EL (cell line): ENCODE data around the gene AP3S2.
"Not testable (repeated sequence)": the region's sequence is repeated elsewhere in the genome, so short reads cannot be mapped to it uniquely, and the experiment has no call there.

Experiments used
- DNase-seq: peaks from one replicate; pipeline ENCODE4 v3.0.0-alpha.2; 2016

AP3S2 gene

GRCh38 chr15:89903015-89903857 is 9.4 kb upstream of the AP3S2 start:
- no peak for DNase-seq

- DNase-seq, result no peak
Observed at GRCh38 chr15:89900849-89901248, 7.1 kb upstream of the AP3S2 start.

DNA sequence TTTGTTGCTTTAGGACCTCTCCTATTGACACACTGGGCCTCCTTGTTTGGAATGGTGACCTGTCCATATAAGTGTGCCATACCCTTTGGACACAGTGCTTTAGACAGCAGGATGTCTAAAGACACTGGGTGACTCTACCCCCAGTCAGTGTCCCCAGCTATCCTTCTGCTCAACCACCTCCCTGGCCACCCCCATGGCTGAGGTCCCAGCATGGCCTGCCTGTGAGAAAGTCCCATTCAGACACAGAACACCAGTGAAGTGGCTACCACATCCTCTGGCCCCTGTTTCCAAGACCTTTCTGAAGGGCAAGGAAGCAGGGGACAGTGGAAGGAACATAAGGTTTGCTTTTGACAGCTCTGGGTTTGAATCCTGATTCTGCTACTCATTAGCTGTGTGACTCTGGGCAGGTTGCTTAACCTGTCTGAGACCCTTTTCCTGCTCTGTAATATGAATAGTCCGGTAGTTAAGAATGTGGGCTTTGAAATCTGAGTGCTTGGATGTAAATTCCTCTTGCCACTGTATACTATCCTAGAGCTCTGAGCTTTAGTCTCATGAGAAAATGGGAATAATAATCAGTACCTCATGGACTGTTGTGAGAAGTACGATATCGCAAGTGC is 6.3 kb upstream of the AP3S2 start:
- DNase-seq, result no peak

DNA sequence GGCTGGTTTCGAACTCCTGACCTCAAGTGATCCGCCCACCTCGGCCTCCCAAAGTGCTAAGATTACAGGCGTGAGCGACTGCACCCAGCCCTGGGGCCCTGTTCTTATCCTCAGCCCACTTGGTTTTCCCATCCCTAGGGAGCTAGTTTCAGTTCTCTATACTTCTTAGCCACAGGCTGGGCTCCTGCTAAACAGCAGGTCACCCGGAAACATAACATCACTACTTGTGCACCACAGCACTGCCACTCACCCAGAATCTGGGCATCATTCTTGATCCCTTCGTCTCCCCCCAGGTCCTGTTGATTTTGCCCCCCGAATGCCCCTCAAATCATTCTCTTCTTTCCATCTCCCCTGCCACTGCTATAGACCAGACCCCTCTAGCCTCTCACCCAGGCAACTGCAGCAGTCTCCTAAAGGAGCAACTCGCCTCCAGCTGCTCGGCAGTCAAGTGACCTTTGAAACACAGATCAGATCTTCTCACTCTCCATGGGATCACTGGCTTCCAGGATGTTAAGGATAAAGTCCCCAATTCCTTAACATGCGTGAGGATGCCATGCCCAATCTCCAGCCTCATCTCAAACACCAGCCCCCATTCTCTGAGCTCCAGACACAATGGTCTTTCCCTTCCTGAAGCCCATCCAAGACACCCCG is 5.6 kb upstream of the AP3S2 start:
- no peak for DNase-seq

DNA sequence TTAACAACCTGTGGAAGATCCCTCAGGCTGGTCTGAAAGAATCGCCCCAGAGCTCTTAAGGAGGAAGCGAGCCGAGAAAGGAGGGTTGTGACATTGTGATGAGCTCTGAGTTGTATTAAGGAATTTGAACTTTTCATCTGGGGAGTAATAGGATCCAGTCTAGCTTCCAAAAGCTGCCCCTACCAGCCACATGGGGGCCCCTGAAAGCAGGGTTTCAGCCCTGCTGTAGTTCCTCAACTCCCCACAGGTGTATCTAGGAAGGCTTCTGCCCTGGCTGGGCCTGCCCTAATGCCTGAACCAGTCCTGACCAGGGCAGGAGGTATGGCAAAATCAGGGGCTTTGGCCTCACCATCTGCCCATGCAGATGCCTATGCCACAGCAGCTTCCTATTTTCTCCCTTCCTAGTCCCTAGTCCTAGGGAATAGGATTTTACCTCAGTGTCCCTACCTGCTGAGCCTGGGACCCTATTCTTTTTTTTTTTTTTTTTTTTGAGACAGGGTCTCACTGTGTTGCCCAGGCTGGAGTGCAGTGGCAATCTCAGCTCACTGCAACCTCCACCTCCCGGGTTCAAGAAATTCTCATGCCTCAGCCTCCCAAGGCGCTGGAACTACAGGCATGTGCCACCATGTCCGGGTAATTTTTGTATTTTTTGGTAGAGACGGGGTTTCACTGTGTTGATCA is 5.0 kb upstream of the AP3S2 start:
- DNase-seq, result peak; percentile 44

DNA sequence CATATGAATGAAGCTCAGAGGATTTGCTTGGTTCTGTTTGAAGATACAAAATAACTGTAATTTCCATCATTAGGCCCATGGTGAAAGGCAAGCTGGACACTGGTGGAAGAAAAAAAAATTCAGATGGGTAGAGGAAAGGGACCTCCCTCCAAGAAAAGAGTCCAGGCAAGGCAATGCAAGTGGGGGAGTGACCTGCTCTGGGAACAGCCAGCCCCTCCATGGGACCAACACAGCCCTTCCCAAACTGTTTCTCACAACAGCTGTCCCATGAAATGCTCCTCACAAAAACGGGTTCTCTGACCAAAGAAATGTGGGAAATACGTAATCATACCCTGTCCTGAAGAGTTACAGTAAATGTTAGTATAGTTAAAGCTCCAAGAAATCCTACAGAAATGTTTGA is 4.4 kb upstream of the AP3S2 start:
- no peak for DNase-seq

DNA sequence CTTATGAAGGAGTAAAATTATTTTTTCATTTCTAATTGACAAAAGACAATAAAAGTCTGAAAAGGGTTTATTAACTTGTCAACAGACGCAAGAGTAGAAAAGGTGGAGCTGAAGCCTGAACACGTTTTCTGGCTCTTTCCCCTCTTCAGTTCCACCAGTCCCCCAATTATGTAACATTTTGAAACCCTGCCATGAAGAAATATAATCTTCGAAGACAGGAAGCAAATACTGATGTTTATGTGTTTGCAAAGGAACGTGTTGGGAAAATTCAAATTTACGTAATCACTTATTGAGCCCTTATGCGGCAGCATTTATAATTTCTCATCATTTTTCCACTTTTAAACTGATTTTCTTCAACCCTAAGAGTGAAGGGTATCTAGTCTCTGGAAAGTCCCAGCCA is 767 bp downstream of the AP3S2 start:
- no peak for DNase-seq

- peak; percentile 84 for DNase-seq
Observed at GRCh38 chr15:89888214-89888804, 5.5 kb downstream of the AP3S2 start.

- peak; percentile 40 for DNase-seq
Observed at GRCh38 chr15:89885611-89886010, 8.2 kb downstream of the AP3S2 start.

DNA sequence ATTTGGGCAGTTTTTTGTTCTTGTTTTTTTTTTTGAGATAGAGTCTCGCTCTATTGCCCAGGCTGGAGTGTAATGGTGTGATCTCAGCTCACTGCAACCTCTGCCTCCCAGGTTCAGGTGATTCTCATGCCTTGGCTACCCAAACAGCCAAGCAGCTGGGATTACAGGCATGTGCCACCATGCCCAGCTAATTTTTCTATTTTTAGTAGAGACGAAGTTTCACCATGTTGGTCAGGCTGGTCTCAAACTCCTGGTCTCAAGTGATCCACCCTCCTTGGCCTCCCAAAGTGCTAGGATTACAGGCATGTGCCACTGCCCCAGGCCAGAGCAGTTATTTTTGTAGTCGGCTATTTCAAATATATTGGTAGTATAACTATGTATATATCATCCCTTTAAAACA is 8.6 kb downstream of the AP3S2 start:
- DNase-seq, result not testable (repeated sequence)

DNA sequence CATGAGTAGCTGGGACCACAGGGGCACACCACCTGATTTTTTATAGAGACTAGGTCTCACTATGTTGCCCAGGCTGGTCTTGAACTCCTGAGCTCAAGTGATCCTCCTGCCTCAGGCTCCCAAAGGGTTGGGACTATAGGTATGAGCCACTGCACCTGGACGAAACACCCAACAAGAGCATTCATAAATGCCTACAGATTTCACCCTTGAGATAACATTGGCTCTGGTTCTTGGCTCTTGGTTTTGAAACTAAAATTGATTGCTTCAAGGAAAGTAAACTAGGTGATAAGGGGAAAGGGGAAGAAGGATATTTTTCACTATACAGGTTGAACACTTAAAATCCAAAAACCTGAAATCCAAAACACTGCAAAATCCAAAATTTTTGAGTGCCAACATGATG is 10.3 kb downstream of the AP3S2 start:
- DNase-seq, result no peak

DNA sequence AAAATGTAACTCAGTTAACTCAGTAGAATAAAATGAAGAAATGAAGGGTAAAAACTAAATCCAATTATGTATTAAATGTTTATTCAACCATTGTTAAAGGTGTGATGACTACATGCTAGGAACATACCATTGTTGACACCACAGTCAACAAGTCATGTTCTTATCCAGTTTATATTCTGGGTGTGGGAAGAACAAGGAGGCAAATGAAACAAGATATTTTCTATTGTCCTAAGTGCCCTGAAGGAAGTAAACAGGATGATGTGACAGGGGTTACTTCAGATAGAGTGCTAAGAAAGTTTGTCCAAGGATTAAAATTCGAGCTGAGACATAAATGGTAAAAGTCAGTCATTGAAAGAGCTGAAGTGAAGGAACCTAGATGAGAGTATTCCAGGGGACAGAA is 13.1 kb downstream of the AP3S2 start:
- DNase-seq, result no peak

DNA sequence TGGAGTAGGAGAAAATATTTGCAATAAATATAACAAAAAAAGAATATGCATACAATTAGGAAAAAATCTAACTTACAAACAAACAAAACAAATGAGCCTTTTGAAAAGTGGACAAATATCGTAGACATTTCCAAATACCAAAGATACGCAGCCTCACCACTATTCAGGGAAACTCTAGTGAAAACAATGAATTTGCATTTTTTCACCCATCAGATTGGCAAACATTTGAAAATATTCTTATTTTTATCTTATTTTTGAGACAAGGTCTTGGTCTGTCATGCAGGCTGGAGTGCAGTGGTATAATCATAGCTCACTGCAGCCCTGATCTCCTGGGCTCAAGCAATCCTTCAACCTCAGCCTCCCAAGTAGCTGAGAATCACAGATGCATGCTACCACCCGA is 15.5 kb downstream of the AP3S2 start:
- DNase-seq, result no peak

GRCh38 chr15:89877083-89877425 is 16.7 kb downstream of the AP3S2 start:
- DNase-seq, result no peak

DNA sequence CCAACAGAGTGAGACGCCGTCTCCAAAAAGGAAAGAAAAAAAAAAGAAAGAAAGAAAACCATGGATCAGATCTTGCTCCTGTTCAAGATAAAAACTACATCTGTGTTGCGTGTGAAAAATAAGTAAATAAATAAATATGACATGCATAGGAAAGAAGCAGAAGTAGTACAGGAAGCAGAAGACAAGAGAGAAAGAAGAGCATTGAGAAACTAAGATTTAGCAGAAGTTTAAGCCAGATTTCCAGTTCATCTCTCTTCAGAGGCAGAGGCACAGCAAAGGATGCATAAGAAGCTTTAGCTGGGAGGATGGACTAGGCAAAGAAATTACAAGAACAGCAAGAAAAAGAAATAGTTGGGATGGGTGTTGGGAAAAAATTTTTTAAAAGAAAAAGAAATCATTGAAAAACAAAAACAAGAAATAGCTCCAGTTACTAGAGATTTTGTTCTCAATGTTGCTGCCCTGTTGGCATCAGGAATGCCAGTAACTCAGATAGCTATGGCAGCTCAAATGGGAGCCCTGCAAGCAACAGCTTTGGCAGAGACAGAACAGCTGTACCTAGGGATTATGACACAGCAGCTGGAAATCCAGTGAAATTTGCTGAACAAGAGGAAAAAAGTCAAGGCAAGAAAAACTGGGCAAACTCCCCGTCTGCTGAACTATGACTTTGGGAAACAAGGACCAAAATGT is 17.3 kb downstream of the AP3S2 start:
- no peak for DNase-seq

GRCh38 chr15:89875741-89876140 is 18.1 kb downstream of the AP3S2 start:
- DNase-seq, result no peak

- peak; percentile 71 for DNase-seq
Observed at GRCh38 chr15:89874926-89875564, 18.7 kb downstream of the AP3S2 start.

GRCh38 chr15:89870688-89871288 is 23.0 kb downstream of the AP3S2 start:
- DNase-seq, result no peak

DNA sequence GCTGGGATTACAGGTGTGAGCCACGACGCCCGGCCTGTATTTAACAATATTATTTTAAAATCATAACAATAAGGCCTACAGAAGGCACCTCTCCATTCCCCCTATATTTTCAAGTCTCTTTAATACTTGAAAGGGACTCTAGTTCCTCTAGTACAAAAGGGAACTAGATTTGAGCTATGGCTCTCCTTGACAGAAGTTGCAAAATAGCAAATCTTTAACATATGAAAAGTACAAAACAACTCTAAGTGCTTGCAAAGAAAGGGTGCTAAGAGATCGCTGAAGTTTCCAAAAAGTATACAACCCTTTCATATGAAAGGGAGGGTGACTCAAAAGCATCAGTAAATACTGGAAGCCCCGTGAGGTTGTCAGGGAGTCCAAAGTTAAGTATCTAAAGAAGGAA is 23.8 kb downstream of the AP3S2 start:
- DNase-seq, result no peak

- DNase-seq, result not testable (repeated sequence)
Observed at GRCh38 chr15:89869490-89869889, 24.3 kb downstream of the AP3S2 start.

DNA sequence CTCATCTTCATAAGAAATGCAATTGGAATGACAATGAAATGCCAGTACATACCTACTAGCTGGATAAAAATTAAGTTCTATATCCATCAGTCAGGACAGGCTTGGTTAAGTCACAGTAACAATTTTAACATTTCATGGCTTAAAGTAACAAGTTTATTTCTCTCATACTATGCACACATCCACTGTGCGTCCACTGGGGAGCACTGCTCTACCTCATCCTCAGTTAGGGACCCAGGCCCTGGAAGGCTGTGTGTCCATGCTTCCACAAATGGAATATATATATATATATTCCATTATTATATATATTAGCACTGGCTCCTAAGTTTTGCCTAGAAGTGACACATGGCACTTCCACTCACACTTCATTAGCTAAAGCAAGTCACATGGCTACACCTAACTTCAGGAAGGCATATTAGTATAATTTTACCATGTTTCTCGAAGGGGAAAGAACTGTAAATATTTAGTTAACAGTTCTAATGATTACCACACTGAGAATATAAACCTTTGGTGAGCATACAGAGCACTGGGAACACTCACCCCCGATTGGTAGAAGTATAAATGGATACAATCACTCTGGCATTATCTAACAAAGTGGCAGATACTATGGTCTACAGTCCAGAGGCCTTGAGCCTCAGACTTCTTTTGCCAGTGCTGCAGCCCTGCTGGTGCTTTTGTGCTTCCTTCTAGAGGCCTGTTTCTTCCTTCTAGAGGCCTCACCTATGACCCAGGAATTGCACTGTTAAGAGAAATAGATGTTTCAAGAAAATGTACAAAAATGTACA is 28.6 kb downstream of the AP3S2 start:
- DNase-seq, result no peak
